Measurements from ENCODE around the gene TEAD4.

Gene TEAD4

DNA sequence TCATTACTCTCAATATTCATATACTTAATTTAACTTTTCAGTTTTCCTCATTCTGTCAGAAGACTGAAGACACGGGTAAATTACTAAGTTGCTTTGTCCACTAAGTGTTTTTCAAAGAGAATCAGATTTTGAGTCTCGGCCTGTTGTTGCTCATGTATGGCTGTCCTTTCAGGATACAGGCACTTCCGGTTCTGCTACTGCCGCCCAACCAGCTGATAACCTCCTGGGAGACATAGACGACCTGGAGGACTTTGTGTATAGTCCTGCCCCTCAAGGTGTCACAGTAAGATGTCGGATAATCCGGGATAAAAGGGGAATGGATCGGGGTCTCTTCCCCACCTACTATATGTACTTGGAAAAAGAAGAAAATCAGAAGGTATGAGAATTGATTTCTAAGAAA lies 28.3 kb upstream of the TEAD4 start:
- no peak overlapping the region for H3K27ac ChIP-seq
- TF ChIP-seq ZFX (IDR thresholded peaks at IDR 0.05; ENCODE audit: borderline replicate concordance), result no peak
- TF ChIP-seq, protein P1, sequence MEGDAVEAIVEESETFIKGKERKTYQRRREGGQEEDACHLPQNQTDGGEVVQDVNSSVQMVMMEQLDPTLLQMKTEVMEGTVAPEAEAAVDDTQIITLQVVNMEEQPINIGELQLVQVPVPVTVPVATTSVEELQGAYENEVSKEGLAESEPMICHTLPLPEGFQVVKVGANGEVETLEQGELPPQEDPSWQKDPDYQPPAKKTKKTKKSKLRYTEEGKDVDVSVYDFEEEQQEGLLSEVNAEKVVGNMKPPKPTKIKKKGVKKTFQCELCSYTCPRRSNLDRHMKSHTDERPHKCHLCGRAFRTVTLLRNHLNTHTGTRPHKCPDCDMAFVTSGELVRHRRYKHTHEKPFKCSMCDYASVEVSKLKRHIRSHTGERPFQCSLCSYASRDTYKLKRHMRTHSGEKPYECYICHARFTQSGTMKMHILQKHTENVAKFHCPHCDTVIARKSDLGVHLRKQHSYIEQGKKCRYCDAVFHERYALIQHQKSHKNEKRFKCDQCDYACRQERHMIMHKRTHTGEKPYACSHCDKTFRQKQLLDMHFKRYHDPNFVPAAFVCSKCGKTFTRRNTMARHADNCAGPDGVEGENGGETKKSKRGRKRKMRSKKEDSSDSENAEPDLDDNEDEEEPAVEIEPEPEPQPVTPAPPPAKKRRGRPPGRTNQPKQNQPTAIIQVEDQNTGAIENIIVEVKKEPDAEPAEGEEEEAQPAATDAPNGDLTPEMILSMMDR (IDR thresholded peaks at IDR 0.05), result no peak

DNA sequence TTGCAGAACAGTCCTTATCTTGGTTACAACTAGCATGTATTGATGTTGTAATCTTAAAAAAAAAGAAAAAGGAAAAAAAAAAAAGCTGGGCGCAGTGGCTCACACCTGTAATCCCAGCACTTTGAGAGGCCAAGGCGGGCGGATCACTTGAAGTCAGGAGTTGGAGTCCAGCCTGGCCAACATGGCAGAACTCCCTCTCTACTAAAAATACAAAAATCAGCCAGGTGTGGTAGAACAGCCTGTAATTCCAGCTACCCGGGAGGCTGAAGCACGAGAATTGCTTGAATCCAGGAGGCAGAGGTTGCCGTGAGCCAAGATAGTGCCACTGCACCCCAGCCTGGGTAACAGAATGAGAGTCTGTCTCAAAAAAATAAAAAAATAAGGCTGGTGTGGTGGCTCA lies 25.6 kb upstream of the TEAD4 start:
- TF ChIP-seq, protein P1 (IDR thresholded peaks at IDR 0.05), result no peak
- TF ChIP-seq ZFX (IDR thresholded peaks at IDR 0.05; ENCODE audit: borderline replicate concordance), result no peak
- H3K27ac ChIP-seq, result no peak overlapping the region

DNA sequence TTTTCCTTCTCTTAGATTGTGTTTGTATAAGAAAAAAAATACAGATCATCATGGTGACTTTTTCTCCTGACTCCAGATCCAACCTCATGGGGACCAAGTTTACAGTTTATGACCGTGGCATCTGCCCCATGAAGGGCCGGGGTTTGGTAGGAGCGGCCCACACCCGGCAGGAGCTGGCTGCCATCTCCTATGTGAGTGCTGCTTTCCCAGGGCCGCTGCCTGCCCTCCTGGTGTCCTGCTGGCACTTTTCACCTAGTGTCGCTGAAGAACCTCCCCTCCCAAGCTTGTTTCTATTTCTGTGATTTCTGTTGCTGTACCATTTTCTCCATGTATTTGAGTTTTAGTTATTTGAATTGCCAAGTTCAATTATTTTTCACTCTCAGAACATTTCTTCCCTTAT lies 24.8 kb upstream of the TEAD4 start:
- H3K27ac ChIP-seq, result no peak overlapping the region
- no peak for TF ChIP-seq ZFX (IDR thresholded peaks at IDR 0.05; ENCODE audit: borderline replicate concordance)
- TF ChIP-seq, protein P1 (IDR thresholded peaks at IDR 0.05), result no peak

DNA sequence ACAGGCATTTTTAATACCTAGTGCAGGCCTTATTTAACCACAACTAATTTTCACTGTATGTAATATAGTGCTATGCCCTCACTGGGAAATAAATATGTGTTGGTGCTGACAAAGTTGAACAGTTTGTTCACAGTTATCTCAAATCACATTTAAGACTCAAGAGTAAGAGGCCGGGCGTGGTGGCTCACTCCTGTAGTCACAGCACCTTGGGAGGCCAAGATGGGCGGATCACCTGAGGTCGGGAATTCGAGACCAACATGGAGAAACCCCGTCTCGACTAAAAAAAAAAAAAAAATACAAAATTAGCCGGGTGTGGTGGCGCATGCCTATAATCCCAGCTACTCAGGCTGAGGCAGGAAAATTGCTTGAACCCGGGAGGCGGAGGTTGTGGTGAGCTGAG lies 22.9 kb upstream of the TEAD4 start:
- H3K27ac ChIP-seq, result no peak overlapping the region
- TF ChIP-seq ZFX (IDR thresholded peaks at IDR 0.05; ENCODE audit: borderline replicate concordance), result no peak
- TF ChIP-seq, protein P1 (IDR thresholded peaks at IDR 0.05), result no peak

DNA sequence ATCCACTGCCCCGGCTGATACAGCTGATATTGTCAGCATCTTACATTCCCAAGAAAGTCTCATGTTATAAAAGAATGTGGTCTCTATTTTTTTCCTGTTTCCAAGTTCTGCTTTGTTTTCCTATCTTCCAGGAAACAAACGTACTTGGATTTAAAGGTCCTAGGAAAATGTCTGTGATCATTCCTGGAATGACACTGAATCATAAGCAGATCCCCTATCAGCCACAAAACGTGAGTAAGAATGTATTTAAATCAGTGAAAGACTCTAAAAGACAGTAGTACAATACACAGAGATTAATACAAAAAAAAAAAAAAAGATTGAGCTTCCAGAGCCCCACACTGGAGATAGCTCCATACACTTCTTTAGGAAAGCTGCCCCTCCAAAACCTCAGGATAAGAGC lies 21.7 kb upstream of the TEAD4 start:
- H3K27ac ChIP-seq, result no peak overlapping the region
- TF ChIP-seq, protein P1 (IDR thresholded peaks at IDR 0.05), result no peak
- no peak for TF ChIP-seq ZFX (IDR thresholded peaks at IDR 0.05; ENCODE audit: borderline replicate concordance)

DNA sequence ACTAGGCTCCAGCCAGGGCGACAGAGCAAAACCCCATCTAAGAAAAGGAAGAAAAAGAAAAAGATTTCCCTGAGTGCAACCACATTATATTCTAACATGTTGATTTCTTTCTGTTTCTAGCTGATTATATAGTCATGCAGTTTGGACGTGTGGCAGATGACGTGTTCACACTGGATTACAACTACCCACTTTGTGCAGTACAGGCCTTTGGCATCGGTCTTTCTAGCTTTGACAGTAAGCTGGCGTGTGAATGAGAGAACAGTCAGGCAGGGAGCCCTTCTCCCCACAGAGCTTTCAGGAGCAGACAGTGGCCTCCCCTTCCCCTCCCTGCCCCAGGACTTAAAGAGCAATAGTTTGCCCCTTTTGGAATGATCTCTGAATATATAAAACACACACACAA lies 20.0 kb upstream of the TEAD4 start:
- TF ChIP-seq, protein P1 (IDR thresholded peaks at IDR 0.05), result no peak
- no peak for TF ChIP-seq ZFX (IDR thresholded peaks at IDR 0.05; ENCODE audit: borderline replicate concordance)
- H3K27ac ChIP-seq, result no peak overlapping the region

DNA sequence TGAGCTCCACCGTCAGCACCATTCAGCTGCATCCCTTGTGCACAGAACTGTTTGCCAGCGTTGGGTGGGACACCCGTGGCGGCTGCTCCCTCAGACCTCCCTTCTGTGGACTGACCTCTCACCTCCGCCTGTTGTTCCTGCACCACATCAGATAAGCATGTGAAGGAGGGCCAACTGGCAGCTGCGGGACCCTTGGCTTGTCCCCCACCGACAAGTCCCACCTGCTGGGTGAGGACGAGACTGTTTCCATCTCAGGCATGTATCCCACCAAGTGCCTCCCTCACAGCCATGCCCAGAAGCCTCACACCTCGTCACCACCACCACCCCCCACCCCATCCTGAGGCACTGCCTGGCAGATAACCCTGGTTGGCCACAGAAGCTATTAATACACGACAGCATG lies 18.6 kb upstream of the TEAD4 start:
- no peak overlapping the region for H3K27ac ChIP-seq
- TF ChIP-seq ZFX (IDR thresholded peaks at IDR 0.05; ENCODE audit: borderline replicate concordance), result no peak

DNA sequence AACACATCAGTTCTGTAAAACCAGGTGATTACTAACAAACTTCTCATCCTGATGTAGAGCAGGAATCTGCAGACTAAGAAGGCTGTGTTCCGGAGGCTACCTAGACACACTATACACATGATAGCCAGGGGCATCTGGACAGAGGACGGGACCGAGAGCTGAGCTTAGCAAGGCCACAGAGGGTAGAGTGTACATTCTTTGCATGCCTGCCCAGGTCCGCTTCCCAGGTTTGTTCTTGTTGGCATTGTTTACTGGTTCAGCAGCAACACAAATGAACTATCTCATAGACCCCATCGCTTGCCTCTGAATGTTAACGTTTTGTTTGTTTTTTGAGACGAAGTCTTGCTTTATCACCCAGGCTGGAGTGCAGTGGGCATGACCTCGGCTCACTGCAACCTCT lies 17.7 kb upstream of the TEAD4 start:
- no peak for TF ChIP-seq ZFX (IDR thresholded peaks at IDR 0.05; ENCODE audit: borderline replicate concordance)
- TF ChIP-seq, protein P1 (IDR thresholded peaks at IDR 0.05), result no peak
- no peak overlapping the region for H3K27ac ChIP-seq

All from 22Rv1 (cell line).